GM18508 (cell line): ENCODE results near the gene ATP5F1D.

Experiments used
- ATAC-seq: cut with Tn5 transposase; IDR thresholded peaks from one replicate; pipeline ENCODE4 v1.9.1; 2021; ENCODE audit warnings: moderate number of reproducible peaks; ENCODE audit not compliant: insufficient read depth, unreplicated experiment

Gene ATP5F1D

DNA sequence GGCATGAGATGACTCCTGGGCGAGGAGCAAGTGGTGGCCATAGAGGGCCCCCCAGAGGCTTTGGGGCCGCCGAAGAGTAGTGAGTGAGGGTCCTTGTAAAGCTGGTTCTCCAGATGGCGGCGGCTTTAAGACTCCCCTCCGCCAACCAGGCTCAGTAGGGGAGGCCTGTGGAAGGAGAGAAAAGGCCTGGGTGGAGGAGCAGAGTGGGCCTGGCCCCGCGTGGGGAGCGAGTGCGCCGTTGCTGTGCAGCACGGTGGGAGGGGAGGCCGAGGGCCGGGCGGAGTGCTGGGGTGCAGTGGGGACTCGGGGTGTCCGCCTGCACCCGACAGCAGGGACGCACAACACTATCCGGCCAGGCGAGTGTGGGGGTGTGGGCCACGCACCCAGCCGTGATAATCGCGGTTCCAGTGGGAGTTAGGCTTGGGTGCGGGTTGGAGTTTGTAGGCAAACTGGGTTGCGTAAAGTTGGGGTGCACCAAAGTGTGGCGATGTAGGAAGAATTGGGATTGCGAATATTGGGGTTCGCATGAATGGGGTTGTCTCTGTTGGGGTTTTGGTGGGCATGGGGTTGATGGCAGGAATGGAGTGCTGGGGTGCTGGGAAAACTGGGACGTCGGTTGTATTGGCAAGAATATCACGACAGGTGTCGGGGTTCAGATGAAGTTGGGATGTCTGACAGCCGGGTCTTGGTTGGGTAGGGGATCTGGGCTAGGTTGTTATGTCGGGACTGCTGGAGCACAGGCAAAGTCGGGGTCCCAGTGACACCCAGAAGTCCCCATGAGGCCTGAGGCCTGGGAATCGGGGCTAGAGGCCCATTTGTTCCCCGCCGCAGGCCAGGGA lies 26.9 kb downstream of the ATP5F1D start:
- no peak for ATAC-seq

DNA sequence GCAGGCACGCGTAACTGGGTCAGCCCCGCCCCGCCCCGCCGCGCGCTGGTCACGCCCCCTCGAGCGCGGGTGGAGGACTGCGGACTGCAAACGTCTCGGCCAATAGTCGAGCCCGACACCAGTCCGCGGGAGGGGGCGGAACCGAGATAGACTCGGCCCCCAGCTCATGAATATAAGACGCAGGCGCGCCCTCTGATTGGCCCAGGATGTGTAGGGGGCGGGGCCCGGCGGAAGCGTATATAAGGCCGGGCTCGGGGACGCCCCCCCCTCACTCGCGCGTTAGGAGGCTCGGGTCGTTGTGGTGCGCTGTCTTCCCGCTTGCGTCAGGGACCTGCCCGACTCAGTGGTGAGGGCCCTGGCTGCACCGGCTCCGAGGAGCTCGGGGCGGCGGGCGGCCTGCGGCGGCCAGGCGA lies 27.5 kb downstream of the ATP5F1D start, which contains the start of gene CIRBP:
TSS of gene CIRBP (plus strand) at position 268 of the 413 bp plus-strand sequence. CDS start 1,602 bp downstream, outside the sequence.
- no peak for ATAC-seq

DNA sequence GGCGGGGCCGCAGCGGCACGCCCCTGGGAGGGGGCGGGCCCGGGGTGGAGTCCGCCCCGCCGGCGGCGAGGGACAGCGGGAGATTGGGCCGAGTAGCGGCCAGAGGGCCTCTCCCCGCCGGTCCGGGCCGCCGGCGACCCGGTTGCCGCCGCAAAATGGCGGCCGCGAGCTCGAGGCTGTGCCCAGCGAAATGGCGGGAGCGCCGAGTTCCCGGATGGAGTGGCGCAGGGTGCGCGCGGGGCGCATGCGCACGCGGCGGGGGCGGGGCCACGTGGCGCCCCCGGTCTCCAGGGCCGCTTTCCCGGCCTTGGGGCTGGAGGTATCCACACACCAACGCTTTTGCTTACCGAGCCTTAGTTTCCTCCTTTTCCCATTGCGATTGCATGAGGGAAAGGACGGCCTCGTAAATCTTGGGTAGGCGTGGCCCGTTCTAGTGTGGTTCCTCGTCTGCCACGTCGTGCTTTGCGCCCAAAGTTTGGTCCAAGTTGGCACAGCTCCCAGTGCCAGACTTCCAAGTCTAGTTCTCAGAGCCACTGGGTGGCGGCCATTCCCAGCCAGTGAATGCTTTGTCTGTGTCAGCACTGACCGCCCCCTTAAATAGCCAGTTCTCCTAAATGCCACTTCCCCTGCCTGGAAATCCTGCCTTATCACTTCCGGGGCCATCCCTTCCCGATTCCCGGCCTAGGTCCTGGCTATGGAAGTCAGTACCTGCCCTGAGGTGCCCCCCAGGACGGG lies 28.1 kb downstream of the ATP5F1D start:
- no peak for ATAC-seq

DNA sequence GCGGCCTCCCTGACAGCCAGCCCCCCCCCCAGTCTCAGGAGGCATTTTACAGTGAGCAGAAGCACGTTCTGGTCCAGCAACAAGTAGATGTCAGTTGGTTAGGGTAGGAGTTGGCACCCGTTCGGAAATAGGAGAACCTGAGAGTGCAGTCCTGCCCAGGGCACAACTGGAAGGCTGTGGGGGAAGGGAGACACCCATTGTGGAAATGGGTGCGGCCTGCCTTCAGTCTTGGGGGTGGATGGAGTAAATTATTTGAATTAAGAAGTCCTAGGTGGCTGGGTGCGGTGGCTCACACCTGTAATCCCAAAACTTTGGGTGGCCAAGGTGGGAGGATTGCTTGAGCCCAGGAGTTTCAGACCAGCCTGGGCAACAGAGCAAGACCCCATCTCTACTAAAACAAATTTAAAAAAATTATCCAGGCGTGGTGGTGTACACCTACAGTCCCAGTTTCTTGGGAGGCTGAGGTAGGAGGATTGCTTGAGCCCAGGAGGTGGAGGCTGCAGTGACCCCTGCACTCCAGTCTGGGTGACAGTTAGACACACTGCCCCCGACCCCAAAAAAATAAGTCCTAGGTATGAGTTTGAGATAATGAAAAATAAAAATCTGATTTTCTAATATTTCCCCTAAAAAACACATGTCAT lies 28.8 kb downstream of the ATP5F1D start:
- ATAC-seq, result no peak

DNA sequence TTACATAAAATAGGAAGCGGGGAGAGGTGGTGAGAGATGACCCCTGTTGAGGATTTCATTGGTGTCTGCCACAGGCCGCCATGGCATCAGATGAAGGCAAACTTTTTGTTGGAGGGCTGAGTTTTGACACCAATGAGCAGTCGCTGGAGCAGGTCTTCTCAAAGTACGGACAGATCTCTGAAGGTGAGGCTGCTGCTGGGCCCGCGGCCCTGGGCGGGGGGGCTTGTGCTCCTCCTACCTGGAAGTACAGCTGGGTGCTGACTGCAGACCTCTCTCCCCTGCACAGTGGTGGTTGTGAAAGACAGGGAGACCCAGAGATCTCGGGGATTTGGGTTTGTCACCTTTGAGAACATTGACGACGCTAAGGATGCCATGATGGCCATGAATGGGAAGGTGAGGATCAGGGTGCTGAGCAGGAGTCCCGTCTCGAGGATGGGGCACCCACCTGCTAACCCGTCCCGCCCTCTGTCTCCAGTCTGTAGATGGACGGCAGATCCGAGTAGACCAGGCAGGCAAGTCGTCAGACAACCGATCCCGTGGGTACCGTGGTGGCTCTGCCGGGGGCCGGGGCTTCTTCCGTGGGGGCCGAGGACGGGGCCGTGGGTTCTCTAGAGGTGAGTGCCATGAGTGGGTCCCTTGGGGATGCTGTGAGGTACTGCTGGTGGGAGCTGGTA lies 29.4 kb downstream of the ATP5F1D start:
- no peak for ATAC-seq

DNA sequence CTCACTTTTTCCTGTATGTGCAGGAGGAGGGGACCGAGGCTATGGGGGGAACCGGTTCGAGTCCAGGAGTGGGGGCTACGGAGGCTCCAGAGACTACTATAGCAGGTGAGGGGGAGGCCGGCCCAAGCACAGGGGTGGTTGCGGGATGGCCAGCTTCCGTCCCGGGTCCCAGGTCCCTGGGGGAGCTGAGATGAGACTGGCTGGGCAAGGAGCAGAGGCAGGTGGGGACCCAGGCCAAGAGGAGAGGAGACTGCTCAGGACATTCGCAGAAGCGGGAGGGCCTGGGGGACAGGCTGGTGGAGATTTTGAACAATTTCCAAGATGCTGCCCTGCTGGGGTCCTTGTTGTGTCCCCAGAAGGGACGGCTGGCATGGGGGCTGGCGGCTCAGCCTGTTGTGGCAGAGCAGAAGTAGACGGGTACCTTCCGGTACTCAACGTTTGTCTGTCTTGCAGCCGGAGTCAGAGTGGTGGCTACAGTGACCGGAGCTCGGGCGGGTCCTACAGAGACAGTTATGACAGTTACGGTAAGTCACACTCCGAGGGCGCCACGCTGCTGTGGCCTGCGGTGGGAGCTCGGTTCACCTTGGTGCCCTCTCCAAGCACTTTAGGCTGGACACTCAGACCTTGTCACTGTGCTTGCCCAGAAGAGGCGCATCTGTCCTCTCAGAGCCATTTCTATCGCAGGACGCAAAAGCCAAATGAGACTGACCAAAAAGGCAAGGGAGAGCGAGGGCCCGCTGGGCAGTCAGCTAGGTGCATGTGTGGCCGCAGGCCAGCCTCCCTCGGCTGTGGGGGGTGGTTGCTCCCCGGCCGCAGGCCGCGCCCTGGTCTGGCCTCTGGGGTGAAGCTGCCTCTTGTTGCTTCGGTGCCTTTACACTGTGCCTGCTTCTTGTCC lies 30.2 kb downstream of the ATP5F1D start:
- ATAC-seq, result no peak

DNA sequence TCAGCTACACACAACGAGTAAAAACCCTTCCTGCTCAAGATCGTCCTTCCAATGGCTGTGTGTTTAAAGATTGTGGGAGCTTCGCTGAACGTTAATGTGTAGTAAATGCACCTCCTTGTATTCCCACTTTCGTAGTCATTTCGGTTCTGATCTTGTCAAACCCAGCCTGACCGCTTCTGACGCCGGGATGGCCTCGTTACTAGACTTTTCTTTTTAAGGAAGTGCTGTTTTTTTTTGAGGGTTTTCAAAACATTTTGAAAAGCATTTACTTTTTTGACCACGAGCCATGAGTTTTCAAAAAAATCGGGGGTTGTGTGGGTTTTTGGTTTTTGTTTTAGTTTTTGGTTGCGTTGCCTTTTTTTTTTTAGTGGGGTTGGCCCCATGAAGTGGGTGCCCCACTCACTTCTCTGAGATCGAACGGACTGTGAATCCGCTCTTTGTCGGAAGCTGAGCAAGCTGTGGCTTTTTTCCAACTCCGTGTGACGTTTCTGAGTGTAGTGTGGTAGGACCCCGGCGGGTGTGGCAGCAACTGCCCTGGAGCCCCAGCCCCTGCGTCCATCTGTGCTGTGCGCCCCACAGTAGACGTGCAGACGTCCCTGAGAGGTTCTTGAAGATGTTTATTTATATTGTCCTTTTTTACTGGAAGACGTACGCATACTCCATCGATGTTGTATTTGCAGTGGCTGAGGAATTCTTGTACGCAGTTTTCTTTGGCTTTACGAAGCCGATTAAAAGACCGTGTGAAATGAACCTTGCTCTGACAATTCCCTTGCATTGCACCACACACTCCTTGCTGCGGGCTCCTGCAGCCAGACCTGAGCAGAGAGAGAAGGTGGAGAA lies 31.1 kb downstream of the ATP5F1D start:
- no peak for ATAC-seq

DNA sequence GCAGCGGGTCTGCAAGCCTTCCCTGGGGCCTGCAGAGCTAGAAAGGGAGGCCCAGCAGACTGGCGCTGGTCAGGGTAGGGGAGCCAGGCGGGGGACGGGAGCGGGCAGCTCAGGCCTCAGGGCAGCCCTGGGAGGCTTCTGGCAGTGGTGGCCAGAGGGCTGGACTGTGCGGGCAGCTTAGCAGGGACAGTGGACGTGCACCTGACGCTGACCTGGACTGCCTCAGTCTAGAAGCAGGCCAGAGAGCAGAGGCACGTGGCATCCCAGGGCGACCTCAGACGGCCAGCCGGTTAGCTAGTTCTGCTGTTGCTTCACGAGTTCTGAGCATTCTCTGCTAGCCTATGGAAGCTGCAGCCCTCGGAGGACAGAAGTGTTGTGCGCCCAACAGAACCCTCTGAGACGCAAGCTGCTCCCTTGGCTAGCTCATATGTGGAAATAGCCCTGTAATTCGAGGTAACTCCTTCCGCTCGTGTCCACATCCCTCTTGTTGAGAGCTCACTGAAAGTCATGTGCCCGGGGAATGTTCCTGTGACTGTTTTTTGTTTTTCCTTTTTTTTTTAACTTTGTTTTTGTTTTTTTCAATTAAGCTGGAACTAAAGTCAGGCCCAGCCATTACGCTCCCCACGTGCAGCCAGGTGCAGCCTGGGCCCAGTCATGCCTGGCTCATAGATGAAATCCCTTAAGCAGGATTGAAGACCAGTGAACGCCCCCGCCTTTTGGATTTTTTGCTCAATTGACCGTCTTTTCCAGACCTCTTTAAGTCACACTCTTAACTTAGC lies 31.9 kb downstream of the ATP5F1D start:
- ATAC-seq, result no peak

DNA sequence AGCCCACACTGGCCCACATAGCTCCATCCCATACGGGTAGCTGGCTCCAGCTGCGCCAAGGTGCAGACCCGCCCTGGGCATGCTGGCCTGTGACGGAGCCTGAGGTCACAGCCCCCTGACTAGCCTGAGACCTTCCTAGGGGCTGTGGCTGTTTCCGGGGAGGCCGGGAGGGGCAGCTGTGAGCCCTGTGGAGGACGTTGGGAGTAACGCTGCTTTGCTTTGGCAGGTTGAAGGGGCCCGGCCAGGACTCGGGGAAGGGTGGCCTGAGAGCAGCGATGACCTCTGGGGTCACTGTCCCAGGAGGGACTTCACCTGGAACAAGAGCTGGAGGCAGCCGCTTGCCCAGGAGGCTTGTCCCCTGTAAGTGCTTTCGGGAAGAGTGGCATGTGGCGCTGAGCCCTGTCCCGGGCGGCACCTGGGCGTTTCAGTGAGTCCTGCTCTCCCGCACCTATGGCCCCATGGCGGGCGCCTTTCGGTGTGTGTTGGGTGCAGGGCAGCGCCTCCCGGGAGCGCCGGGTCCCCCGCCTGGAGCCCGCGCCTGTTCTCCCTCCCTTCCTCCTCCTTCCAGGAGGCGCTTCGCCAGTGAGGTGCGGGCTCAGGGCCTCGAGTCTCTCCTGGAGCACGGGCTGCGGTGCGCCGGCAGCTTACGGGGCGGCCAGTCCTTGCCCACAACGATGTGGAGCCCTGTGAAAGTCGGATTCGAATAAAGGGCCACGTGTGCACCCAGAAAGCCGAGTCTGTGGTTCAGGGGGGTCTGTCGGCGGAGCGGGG lies 32.7 kb downstream of the ATP5F1D start:
- no peak for ATAC-seq

DNA sequence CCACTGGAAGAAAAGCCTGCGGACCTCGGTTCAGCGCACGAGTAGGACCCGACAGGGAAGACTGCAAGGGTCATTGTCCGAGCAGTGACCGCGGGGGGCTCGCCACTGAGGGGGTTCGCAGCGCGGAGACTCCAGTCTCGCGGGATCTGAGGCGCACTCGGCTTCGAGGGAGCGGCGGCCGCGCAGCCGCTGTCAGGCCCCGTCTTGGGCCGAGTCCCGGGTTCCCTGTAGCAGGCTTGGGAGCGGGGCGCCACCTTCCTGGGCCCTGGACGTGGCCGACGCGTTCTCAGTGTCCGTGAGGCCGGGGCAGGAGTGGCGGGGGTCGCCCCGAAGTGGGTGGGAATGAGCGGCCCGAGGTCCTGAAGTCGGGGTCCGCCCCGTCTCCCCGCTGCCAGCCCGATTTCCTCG lies 33.3 kb downstream of the ATP5F1D start:
- ATAC-seq, result no peak

DNA sequence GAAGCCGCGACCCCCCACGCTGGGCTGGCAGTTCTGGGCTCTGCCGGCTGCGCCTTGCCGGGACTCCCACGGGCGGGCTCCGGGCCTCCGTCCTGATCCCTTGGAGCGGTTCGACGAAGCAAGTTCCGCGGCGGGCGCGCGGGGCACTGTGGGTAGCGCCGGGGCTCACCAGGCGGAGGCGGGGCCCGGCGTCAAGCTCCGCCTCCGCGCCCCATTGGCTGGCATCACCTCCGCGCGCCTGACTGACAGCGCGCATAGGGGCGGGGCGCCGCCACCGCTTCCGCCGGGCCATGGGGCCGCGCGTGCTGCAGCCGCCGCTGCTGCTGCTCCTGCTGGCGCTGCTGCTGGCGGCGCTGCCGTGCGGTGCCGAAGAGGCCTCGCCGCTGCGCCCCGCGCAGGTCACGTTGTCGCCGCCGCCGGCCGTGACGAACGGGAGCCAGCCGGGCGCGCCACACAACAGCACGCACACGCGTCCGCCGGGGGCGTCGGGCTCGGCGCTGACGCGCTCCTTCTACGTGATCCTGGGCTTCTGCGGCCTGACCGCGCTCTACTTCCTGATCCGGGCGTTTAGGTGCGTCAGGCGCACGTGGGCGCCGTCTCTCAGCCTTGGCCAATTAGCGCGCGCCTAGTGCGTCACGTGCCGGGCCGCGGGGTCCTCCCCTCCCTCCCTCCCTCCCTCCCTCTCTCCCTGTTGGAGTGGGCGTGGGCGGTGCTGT lies 33.9 kb downstream of the ATP5F1D start, which contains the start of gene FAM174C:
TSS of gene FAM174C (plus strand) at position 271 of the 716 bp plus-strand sequence. CDS start at position 291, 20 bp downstream.
- ATAC-seq, result no peak

DNA sequence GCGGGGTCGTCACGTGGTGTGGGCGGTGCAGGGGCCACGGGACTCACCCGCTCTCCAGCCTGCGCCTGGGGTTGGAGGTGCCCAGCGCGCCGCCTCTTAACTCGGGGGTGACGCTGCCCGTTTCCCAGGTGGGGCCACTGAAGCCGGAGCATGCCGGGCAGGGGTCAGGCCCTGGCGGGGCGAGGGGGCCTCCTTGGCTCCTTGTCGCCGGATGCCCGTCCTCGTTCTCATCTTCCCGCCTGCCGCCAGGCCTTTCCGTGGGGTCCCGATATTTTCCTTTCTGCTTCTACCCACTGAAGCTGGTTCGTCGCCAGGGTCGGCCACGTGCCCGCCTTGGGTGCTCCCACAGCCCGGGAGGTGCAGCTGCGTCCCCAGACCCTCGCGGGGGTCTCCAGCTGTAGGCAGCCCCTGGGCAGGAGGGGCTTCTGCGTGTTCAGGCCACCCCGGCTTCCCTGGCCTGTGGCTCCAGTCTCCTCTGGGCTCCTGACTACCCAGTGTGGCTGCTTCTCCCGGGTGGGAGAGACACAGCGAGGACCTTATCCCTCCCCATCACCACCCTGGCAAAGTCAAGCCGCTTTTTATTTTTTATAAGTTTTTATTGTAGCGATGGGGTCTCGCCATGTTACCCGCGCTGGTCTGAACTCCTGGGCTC lies 34.6 kb downstream of the ATP5F1D start:
- ATAC-seq, result no peak

DNA sequence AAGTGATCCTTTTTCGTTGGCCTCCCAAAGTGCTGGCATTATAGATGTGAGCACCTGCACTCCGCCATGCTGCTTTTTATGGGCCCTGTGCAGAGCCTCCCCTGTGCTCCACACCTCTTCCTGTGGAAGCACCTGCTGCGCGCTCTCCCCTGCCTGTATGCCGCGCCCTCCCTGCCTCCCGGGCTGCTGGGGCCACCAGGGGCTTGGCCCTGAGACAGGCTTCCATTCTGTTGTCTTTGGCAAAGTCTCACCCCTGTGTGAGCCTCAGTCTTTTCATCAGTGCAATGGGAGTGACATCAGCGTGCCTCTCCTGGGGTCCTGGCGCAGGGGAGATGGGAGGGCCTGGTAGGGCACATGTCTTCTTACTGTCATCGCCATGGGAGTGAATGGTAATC lies 35.1 kb downstream of the ATP5F1D start:
- no peak for ATAC-seq

DNA sequence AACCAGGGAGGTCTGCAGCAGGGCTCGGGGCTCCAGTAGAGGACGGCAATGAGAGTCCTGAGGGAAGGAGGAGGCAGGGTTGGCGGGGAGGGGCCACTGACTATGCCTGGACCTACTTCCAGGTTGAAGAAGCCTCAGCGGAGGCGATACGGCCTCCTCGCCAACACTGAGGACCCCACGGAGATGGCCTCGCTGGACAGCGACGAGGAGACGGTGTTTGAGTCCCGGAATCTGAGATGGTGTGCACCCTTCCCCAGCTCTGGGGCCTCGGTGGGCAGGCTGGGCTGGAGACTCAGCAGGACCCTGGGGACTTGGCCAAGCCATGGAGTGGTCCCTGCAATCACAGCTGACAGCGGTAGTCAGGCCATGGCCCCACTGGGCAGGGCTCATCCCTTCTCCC lies 35.5 kb downstream of the ATP5F1D start:
- no peak for ATAC-seq

DNA sequence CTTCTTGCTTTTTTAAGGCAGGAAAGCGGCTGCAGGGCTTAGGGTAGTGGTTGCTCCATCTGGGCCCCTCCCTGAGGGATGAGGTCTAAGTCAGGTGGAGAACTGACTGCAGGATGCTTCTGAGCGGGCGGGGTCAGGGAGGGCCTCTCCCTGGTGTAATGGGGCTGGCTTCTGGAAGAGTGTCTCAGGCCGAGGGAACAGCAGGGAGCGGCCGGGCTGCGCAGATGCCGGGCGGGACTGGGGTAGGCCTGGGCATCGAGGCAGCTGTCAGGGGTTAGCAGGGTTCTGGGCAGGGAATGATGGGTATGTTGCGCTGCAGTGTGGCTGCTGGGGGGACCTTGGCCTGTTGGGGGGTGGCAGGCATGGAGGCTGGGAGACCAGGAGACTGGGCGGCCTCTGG lies 36.5 kb downstream of the ATP5F1D start:
- ATAC-seq, result no peak
